GM12891 (cell line): ENCODE results near the gene FGFBP2.

ENCODE experiments used
- POLR2A ChIP-seq: IDR thresholded peaks from 2 replicates; pipeline ENCODE4 v1.6.1; 2011; ENCODE audit warnings: low read depth, low read length, control low read depth
- POU2F2 ChIP-seq: IDR thresholded peaks from 2 replicates; pipeline ENCODE4 v1.6.1; 2011; ENCODE audit warnings: low read depth, mild to moderate bottlenecking, control low read depth, low read length, moderate library complexity
- TAF1 ChIP-seq: IDR thresholded peaks from 2 replicates; pipeline ENCODE4 v1.6.1; 2011; ENCODE audit warnings: low read depth, low read length, control low read depth

GRCh38 chr4:15982842-15983524 is 20.0 kb upstream of the FGFBP2 start:
- TF ChIP-seq TAF1 = no peak
- no peak for TF ChIP-seq POLR2A
- no peak for TF ChIP-seq POU2F2
